ENCODE measurements around the gene ARFGAP1. TPM values are rescaled to one million over a fixed set of nuclear protein-coding genes. Genes with fewer than 3 reads are reported as not detected.

The ARFGAP1 gene
- total RNA-seq, 1 donor from 2014 or later, result 60.8 TPM

- no peak for DNase-seq (ENCODE audit: low spot score)
Measured at GRCh38 chr20:63277466-63278272, 5.1 kb downstream of the ARFGAP1 start.

GRCh38 chr20:63278661-63279060, 6.0 kb downstream of the ARFGAP1 start:
- DNase-seq (ENCODE audit: low spot score), result no peak

- no peak for DNase-seq (ENCODE audit: low spot score)
Measured at GRCh38 chr20:63279931-63280330, 7.3 kb downstream of the ARFGAP1 start.

GRCh38 chr20:63280371-63280770, 7.8 kb downstream of the ARFGAP1 start:
- no peak for DNase-seq (ENCODE audit: low spot score)

- no peak for DNase-seq (ENCODE audit: low spot score)
Measured at GRCh38 chr20:63280929-63281545, 8.4 kb downstream of the ARFGAP1 start.

- no peak for DNase-seq (ENCODE audit: low spot score)
Measured at GRCh38 chr20:63281742-63282665, 9.4 kb downstream of the ARFGAP1 start.

GRCh38 chr20:63282946-63283345, 10.3 kb downstream of the ARFGAP1 start:
- no peak for DNase-seq (ENCODE audit: low spot score)

- no peak for DNase-seq (ENCODE audit: low spot score)
Measured at GRCh38 chr20:63283397-63284082, 10.9 kb downstream of the ARFGAP1 start.

- DNase-seq (ENCODE audit: low spot score), result no peak
Measured at GRCh38 chr20:63284083-63284440, 11.4 kb downstream of the ARFGAP1 start.

- no peak for DNase-seq (ENCODE audit: low spot score)
Measured at GRCh38 chr20:63284544-63284949, 11.9 kb downstream of the ARFGAP1 start.

- no peak for DNase-seq (ENCODE audit: low spot score)
Measured at GRCh38 chr20:63284981-63285524, 12.4 kb downstream of the ARFGAP1 start.

GRCh38 chr20:63285636-63286615, 13.3 kb downstream of the ARFGAP1 start:
- no peak for DNase-seq (ENCODE audit: low spot score)

- DNase-seq (ENCODE audit: low spot score), result no peak
Measured at GRCh38 chr20:63286781-63287696, 14.4 kb downstream of the ARFGAP1 start.

GRCh38 chr20:63287697-63288580, 15.3 kb downstream of the ARFGAP1 start:
- no peak for DNase-seq (ENCODE audit: low spot score)

- no peak for DNase-seq (ENCODE audit: low spot score)
Measured at GRCh38 chr20:63288581-63289251, 16.1 kb downstream of the ARFGAP1 start.

GRCh38 chr20:63289311-63290135, 16.9 kb downstream of the ARFGAP1 start:
- DNase-seq (ENCODE audit: low spot score), result no peak
